ENCODE results near the gene EGFR.

EGFR gene

DNA sequence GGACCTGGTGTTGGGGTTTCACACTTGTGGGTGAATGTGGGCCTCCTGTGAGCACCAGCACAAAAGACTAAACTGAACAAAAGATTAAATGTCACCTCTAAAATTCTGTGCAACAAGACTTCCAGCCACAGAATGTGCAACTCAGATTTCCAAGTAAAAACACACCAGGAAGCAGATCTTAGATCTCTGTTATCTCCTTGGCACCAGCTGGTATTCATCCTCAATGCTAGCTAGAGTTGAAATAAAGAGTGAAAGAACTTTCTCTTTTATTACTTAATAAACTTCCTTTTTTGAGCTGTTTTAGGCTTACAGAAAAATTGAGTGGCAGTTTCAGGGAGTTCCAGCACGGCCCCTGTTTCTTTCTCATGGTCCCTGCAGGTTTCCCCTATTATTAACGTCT, 40.2 kb downstream of the EGFR start:
- Histone ChIP-seq H4K20me1 (no peaks in the 10 kb centered on the region), H3K4me1 (no peaks in the 10 kb centered on the region), H3K36me3 (no peaks in the 10 kb centered on the region), H3K4me3 (no peak overlapping the region), H3K27me3 (no peaks in the 10 kb centered on the region), H3K9ac (no peak overlapping the region), H3K4me2 (no peak overlapping the region), H3K27ac (no peak overlapping the region), H3K9me3 (no peaks in the 10 kb centered on the region)
- no peak for TF ChIP-seq Cebpa-rat (IDR thresholded peaks at IDR 0.05)

DNA sequence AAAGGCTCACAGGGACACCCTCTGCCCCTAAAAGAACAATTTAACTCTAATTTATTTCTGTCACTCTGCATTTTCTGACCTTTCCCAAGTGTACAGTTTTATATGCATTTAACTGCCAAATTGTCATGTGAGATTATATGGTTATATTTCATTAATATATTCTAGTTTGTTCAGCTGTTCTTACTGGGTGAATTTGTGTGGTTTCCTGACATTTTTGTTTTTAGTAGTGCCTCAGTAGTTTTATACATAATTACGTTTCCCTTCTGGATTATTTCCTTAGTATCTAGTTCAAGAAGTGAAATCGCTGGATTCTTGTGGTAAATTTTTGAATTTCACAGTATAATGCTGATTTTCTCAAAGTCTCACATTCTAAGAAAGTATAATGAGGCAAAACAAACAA, 41.3 kb downstream of the EGFR start:
- Histone ChIP-seq H3K4me1 (peaks cover 1% of the 10 kb centered on the region), H3K27ac (no peak overlapping the region)

DNA sequence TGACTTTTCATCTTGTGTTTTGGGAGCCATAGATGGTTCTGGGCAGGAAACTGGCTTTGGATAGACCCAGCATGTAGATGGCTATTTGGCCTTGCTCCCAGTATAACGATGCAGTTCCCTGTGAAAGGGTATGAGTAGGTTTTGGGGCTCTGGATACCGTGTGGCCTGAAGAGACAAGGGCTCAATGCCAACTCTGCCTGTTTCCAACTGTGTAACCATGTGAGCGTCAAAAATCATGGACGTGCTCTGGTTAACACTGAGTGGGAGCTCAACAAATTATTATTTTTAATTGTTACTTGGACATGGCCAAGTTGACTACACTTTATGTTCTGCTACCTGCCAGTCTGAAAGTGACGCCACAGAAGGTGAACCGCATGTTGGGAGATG, 41.8 kb downstream of the EGFR start:
- H3K9me3 ChIP-seq: no peaks in the 10 kb centered on the region
- no peaks in the 10 kb centered on the region for H4K20me1 ChIP-seq
- H3K4me3 ChIP-seq: no peak overlapping the region
- no peak overlapping the region for H3K4me2 ChIP-seq
- peaks cover 7% of the 10 kb centered on the region for H3K4me1 ChIP-seq
- H3K27me3 ChIP-seq: no peaks in the 10 kb centered on the region
- H3K27ac ChIP-seq: no peak overlapping the region
- H3K36me3 ChIP-seq: no peaks in the 10 kb centered on the region
- no peak for TF ChIP-seq Cebpa-rat (IDR thresholded peaks at IDR 0.05)
- no peak overlapping the region for H3K9ac ChIP-seq

More for the DNA sequence above, 41.3 kb downstream of the EGFR start:
- Histone ChIP-seq H3K4me2 (no peak overlapping the region), H3K9ac (no peak overlapping the region), H3K4me3 (no peak overlapping the region), H3K36me3 (no peaks in the 10 kb centered on the region), H4K20me1 (no peaks in the 10 kb centered on the region), H3K9me3 (no peaks in the 10 kb centered on the region), H3K27me3 (no peaks in the 10 kb centered on the region)
- no peak for TF ChIP-seq Cebpa-rat (IDR thresholded peaks at IDR 0.05)

DNA sequence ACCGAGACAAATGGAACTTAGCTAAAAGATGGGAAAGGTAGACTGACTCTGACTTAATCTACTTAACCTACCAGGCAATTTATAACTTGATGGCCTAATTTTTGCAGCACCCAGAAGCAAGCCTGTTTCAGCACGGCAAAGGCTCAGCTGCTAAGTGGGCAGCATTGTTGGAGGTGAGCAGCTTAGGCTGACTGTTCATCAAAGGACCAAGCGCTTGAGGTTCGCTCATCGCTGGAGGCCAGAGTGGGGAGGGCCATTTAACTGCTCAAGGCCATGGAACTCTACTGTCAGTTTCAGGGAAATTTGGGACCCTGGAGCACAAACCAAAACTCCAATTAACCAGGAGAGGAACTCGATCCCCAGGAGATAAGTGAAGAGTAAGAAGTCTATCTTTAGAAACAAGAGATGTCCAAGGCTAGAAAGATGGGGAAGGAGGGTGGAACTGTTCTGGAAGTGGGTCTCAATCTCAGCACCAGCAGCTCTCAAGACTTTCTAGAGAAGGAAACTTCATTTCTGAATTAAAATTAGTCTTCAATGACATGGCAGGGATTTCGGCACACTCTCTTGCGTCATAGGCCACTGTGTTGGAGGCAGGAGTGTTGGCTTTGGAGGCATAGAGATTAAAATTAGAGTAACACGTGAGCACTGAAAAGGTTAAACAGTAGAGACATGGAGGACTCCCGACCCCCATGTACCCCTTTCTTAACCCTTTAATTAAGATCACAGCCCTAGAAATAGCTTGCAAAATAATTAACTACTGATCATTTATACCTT, 43.1 kb downstream of the EGFR start:
- no peak overlapping the region for H3K4me3 ChIP-seq
- H4K20me1 ChIP-seq: no peaks in the 10 kb centered on the region
- H3K9me3 ChIP-seq: no peaks in the 10 kb centered on the region
- H3K27me3 ChIP-seq: no peaks in the 10 kb centered on the region
- no peaks in the 10 kb centered on the region for H3K36me3 ChIP-seq
- no peak overlapping the region for H3K9ac ChIP-seq
- H3K4me1 ChIP-seq: peaks cover 11% of the 10 kb centered on the region
- no peak for TF ChIP-seq Cebpa-rat (IDR thresholded peaks at IDR 0.05)
- H3K27ac ChIP-seq: no peak overlapping the region
- H3K4me2 ChIP-seq: no peak overlapping the region

DNA sequence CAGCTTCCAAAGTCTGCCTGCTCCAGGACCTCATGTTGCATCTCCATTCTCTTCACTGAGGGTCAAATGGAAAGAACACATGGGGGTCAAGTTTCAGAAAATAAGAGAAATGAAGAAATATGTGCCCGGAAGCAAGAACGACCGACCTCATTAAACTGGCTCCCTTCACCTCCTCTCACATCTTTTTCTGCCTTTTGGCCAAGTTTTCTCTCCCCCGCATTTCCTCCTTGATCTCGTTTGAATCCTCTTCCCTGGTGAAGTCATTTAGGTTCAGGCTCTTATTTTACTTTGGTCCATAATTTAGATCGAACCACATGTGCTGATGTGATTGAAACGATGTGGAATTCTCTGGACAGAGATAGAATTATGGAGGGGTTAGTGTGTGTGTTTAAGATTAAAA, 44.2 kb downstream of the EGFR start:
- no peaks in the 10 kb centered on the region for H3K27me3 ChIP-seq
- H3K9me3 ChIP-seq: no peaks in the 10 kb centered on the region
- no peaks in the 10 kb centered on the region for H4K20me1 ChIP-seq
- peaks cover 11% of the 10 kb centered on the region for H3K4me1 ChIP-seq
- H3K4me2 ChIP-seq: no peak overlapping the region
- no peaks in the 10 kb centered on the region for H3K36me3 ChIP-seq
- H3K27ac ChIP-seq: no peak overlapping the region
- H3K4me3 ChIP-seq: no peak overlapping the region
- no peak for TF ChIP-seq Cebpa-rat (IDR thresholded peaks at IDR 0.05)
- H3K9ac ChIP-seq: no peak overlapping the region

DNA sequence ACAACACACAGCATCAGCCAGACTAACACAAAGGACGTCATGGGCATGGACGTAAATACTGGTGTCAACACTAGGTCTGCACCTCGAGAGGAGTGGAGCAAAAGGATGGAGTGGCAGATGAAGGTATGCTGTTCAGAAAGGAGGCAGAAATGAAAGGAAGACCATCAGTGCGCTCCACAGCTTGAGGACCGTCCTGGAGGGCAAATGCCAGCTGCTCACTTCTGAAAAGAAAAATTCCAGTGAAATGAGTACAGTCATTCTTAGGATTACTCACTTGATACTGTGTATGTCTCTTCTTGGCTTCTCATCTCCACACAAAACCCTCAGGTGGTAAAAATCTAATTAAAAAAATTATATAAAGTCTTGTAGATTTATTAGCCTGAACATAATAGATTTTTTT, 44.8 kb downstream of the EGFR start:
- no peak overlapping the region for H3K4me2 ChIP-seq
- H3K27ac ChIP-seq: no peak overlapping the region
- no peaks in the 10 kb centered on the region for H4K20me1 ChIP-seq
- peaks cover 11% of the 10 kb centered on the region for H3K4me1 ChIP-seq
- no peaks in the 10 kb centered on the region for H3K9me3 ChIP-seq
- no peaks in the 10 kb centered on the region for H3K27me3 ChIP-seq
- H3K4me3 ChIP-seq: no peak overlapping the region
- H3K9ac ChIP-seq: no peak overlapping the region
- H3K36me3 ChIP-seq: no peaks in the 10 kb centered on the region
- no peak for TF ChIP-seq Cebpa-rat (IDR thresholded peaks at IDR 0.05)

DNA sequence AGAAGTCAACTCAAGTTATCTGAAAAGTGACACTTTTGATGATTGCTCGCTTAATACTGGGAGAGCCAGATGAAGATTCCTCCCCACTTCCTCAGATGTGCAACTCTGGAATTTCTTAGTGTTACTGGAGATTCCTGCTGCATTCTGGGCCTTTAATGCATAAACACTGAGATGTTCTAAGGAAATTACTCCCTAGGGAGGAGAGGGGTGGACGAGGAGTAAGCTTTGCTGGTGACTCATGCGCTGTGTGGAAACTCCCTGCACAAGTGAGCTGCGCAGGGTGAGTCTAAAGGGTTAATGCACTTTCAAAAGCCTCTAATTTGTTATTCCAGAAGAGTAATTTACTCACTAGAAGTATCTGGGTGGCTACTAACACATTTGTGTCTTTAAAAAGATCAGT, 46.3 kb downstream of the EGFR start:
- H3K27me3 ChIP-seq: no peaks in the 10 kb centered on the region
- no peak overlapping the region for H3K9ac ChIP-seq
- H3K27ac ChIP-seq: no peak overlapping the region
- H3K4me2 ChIP-seq: no peak overlapping the region
- H3K9me3 ChIP-seq: no peaks in the 10 kb centered on the region
- no peaks in the 10 kb centered on the region for H3K36me3 ChIP-seq
- no peaks in the 10 kb centered on the region for H4K20me1 ChIP-seq
- H3K4me1 ChIP-seq: peaks cover 11% of the 10 kb centered on the region
- H3K4me3 ChIP-seq: no peak overlapping the region
- TF ChIP-seq Cebpa-rat (IDR thresholded peaks at IDR 0.05): no peak

DNA sequence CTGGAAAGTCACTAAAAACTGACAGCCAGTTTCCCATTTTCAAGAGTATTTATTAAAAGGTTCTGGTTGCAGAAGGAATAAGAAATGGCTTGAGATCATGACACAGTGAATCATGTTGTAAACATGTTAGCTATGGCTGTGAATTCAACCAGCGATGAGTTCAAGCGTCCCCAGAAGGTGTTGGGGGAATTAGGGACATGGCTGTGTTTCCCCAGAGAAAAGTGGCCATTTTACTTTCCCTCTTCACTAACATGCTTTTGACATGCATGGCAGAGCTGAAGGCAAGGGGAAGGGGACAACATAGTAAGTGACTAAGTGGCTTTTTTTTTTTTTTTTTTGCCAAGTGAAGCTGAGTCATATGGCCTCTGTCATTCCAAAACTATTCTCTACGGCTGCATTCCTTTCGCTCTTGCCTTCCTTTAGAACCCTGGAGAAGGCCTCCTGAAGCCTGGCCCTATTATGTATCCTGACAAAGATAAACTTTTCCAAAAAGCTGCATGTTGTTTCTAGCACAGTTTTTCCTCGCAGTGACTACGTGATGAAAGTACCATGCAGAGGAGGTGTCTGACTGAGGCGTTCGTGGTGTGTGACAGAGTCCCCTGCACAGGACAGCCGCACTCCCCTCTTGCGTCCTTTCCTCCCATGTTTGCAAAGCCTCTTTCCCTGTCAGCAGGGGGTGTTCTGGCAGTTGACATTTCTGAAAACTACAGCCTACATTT, 46.9 kb downstream of the EGFR start:
- H3K4me1 ChIP-seq: peaks cover 11% of the 10 kb centered on the region
- no peaks in the 10 kb centered on the region for H3K27me3 ChIP-seq
- no peaks in the 10 kb centered on the region for H3K9me3 ChIP-seq
- TF ChIP-seq Cebpa-rat (IDR thresholded peaks at IDR 0.05): no peak
- H4K20me1 ChIP-seq: no peaks in the 10 kb centered on the region
- no peak overlapping the region for H3K9ac ChIP-seq
- H3K27ac ChIP-seq: no peak overlapping the region
- peak overlapping the region; percentile 46 for H3K4me2 ChIP-seq
- H3K4me3 ChIP-seq: no peak overlapping the region
- H3K36me3 ChIP-seq: no peaks in the 10 kb centered on the region

DNA sequence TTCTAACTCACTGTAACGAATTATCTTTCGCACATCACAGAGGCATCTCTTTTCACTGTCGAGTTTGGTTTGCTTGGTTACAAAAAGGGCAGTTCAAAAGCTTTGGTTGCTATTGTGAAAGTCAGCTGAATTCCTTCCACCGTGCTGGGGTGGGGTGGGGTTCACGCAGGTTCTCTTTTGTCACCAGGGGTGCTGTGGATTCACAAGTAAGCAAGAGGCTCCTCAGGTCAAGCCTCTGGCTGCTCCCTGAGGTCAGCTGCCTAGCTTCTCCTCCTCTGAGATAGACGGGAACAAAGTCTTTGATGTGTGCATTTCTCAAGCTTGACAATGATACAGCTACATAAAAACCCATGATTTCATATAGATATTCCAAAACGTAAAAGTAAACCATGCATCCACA, 47.7 kb downstream of the EGFR start:
- no peaks in the 10 kb centered on the region for H3K27me3 ChIP-seq
- peaks cover 11% of the 10 kb centered on the region for H3K4me1 ChIP-seq
- H3K36me3 ChIP-seq: no peaks in the 10 kb centered on the region
- no peak for TF ChIP-seq Cebpa-rat (IDR thresholded peaks at IDR 0.05)
- H3K27ac ChIP-seq: no peak overlapping the region
- H4K20me1 ChIP-seq: no peaks in the 10 kb centered on the region
- H3K4me3 ChIP-seq: no peak overlapping the region
- H3K9ac ChIP-seq: no peak overlapping the region
- no peak overlapping the region for H3K4me2 ChIP-seq
- H3K9me3 ChIP-seq: no peaks in the 10 kb centered on the region

DNA sequence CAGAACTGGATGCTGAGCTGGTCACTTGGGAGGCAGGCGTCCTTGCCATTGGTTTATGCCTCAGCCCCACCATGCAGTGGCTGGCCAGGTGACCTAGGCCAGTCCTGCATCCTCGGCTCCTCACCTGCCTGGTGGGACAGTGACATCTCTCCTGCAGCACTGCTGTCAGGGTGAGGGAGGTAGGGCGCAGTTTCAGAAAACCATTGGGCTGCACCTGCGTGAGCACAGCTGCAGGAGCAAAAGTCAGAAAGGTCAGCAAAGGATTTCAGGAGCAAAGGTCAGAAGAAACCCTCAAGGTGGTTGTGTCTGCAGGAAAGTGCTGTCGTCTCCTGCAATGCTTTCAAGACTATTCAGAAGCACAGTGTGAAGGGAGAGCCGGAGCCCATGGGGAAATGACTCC, 48.1 kb downstream of the EGFR start:
- Histone ChIP-seq H3K4me1 (peaks cover 11% of the 10 kb centered on the region), H3K4me2 (no peak overlapping the region), H3K9me3 (no peaks in the 10 kb centered on the region), H3K27me3 (no peaks in the 10 kb centered on the region), H3K9ac (no peak overlapping the region), H3K27ac (no peak overlapping the region), H4K20me1 (no peaks in the 10 kb centered on the region), H3K4me3 (no peak overlapping the region), H3K36me3 (no peaks in the 10 kb centered on the region)
- TF ChIP-seq Cebpa-rat (IDR thresholded peaks at IDR 0.05): no peak

All from BLaER1 (cell line).